ENCODE data around the gene B4GALT2.

GRCh38 chr1:43987159-43987902 is 8.3 kb downstream of the B4GALT2 start:
- TF ChIP-seq CTCF (IDR thresholded peaks at IDR 0.05; ENCODE audit: borderline replicate concordance, extremely low read depth, low read length, poor library complexity, severe bottlenecking) = no peak
- TF ChIP-seq EZH2 (IDR thresholded peaks at IDR 0.05; ENCODE audit: borderline replicate concordance, low read depth, low read length, severe bottlenecking) = no peak

All from DND-41 (cell line).